ENCODE data around the gene BTBD10. TPM values are rescaled to one million over a fixed set of nuclear protein-coding genes. Genes with fewer than 3 reads are reported as not detected.

BTBD10 gene
- total and polyA plus RNA-seq, 4 donors = 3.7 to 12.7 (median 8.8) TPM

GRCh38 chr11:13366266-13367026, 96.6 kb downstream of the BTBD10 start (continued):
- TF ChIP-seq CTCF (IDR thresholded peaks at IDR 0.05; ENCODE audit: low read depth, low read length, missing input control) (no peak), NR2F2 (IDR thresholded peaks at IDR 0.05) (no peak), FOXA2 (IDR thresholded peaks at IDR 0.05) (no peak), HNF4G (IDR thresholded peaks at IDR 0.05) (no peak)

- H3K36me3 ChIP-seq (ENCODE audit: control insufficient read depth in 4 of 4, insufficient read depth in 3 of 4, low read depth in 1 of 4, low read length in 3 of 4) = peaks cover 6 to 86% (median 82%) of the 10 kb centered on the region in 4 donors
Measured at GRCh38 chr11:13364388-13364787, 98.6 kb downstream of the BTBD10 start.

More at GRCh38 chr11:13364388-13364787, 98.6 kb downstream of the BTBD10 start:
- H3K4me3 ChIP-seq (ENCODE audit: low read depth in 1 of 3, low read length in 3 of 3) = no peak overlapping the region
- H3K27ac ChIP-seq (ENCODE audit: low read depth in 1 of 2, low read length in 2 of 2) = no peak overlapping the region
- no peaks in the 10 kb centered on the region for H3K9me3 ChIP-seq (ENCODE audit: control insufficient read depth in 4 of 4, low read length in 3 of 4)
- WGBS = 92% methylated on average over 2 of the region's 2 CpGs
- no peak for DNase-seq (ENCODE audit: low spot score)
- no peaks in the 10 kb centered on the region for H3K4me1 ChIP-seq (ENCODE audit: control insufficient read depth in 4 of 4, insufficient read depth in 4 of 4, low read length in 3 of 4)
- TF ChIP-seq CTCF (IDR thresholded peaks at IDR 0.05; ENCODE audit: low read depth, low read length, missing input control) = no peak
- TF ChIP-seq, protein P1, sequence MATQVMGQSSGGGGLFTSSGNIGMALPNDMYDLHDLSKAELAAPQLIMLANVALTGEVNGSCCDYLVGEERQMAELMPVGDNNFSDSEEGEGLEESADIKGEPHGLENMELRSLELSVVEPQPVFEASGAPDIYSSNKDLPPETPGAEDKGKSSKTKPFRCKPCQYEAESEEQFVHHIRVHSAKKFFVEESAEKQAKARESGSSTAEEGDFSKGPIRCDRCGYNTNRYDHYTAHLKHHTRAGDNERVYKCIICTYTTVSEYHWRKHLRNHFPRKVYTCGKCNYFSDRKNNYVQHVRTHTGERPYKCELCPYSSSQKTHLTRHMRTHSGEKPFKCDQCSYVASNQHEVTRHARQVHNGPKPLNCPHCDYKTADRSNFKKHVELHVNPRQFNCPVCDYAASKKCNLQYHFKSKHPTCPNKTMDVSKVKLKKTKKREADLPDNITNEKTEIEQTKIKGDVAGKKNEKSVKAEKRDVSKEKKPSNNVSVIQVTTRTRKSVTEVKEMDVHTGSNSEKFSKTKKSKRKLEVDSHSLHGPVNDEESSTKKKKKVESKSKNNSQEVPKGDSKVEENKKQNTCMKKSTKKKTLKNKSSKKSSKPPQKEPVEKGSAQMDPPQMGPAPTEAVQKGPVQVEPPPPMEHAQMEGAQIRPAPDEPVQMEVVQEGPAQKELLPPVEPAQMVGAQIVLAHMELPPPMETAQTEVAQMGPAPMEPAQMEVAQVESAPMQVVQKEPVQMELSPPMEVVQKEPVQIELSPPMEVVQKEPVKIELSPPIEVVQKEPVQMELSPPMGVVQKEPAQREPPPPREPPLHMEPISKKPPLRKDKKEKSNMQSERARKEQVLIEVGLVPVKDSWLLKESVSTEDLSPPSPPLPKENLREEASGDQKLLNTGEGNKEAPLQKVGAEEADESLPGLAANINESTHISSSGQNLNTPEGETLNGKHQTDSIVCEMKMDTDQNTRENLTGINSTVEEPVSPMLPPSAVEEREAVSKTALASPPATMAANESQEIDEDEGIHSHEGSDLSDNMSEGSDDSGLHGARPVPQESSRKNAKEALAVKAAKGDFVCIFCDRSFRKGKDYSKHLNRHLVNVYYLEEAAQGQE (IDR thresholded peaks at IDR 0.05) = no peak
- no peak for TF ChIP-seq FOXA1 (IDR thresholded peaks at IDR 0.05)
- no peak overlapping the region for H3K9ac ChIP-seq (ENCODE audit: low read depth in 1 of 2, low read length in 2 of 2)
- no peaks in the 10 kb centered on the region for H3K27me3 ChIP-seq (ENCODE audit: control insufficient read depth in 4 of 4, insufficient read depth in 4 of 4, low read length in 3 of 4)
